A204.1 (cell line): Measurements from ENCODE around the gene TFF2.

Experiments used
- FAIRE-seq: peaks from 2 replicates; lab custom pipeline; 2012; peaks lifted over from hg19 to GRCh38; lab: Jason Lieb, UNC

TFF2 gene, protein sequence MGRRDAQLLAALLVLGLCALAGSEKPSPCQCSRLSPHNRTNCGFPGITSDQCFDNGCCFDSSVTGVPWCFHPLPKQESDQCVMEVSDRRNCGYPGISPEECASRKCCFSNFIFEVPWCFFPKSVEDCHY

DNA sequence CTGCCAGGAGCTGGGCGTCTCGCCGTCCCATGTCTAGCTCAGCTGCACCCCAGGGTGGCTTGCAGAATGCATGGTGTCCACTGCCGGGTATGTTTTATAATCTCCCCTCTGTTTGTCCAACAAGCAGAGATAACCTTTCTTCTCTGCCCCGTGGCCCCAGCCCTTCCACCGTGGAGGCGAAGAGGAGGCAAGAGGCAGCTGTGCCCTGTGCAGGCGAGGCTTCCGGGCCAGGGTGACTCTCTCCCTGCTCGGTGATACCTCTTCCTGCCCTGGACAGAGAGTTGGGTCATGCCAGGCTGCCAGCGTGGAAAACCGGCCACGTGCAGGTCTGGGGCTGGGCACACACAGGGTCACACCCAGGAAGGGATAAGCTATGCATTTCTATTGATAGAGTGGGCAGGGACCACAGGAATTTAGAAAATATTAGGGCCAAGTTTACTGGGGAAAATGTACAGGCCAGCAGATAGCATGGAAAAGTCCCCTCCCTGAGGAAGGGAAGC is at the start of gene TFF2:
TSS of gene TFF2 (minus strand) at position 68 of the 500 bp plus-strand sequence. CDS start at position 31, 37 bp downstream.
- no peak for FAIRE-seq

DNA sequence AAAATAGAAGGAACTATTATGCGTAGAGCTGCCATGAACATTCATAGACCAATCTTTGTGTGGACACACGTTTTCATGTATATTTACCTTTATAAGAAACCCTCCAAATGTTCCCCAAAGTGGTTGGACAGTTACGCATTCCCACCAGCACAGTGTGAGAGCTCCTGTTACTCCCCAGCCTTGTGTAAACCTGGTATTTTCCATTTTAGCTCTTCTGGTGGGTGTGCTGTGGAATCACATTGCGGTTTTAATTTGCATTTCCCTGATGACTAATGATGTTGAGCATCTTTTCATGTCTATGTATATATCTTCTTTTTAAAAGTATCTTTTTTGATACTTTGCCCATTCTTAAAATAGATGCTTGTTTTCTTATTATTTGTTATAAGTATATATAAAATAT is 49.7 kb upstream of the TFF2 start:
- no peak for FAIRE-seq

GRCh38 chr21:42398436-42399028 is 47.7 kb upstream of the TFF2 start:
- no peak for FAIRE-seq

DNA sequence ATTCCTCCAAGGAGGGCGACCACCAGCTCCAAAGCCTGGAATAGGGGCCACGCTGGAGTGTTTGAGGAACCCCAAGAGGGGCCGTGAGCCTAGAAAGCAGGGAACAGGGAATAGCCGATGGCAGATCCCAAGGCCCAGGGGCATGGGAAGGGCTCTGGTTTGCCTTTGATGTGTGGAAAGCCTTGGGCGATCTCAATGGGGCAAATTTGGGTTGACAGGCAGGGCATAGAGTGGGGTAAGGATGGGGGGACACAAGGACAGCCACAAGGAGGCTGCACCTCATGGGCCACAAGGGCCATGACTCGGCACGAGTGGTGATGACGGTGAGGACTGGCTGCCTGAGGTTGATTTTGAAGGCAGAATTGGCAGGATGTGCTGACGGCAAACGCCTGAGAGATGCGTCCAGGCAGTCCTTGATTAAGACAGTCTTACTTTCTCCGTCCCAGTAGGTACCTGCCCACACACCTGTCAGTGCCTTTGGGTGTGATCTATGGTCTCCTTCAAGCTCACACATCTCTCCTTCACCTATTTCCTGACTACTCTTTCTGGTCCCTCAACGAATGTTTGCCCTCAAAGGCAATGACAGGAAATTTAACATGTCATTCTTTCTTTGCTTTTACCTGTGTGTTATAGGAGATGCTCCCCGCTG is 47.1 kb upstream of the TFF2 start:
- FAIRE-seq: no peak

- no peak for FAIRE-seq
Measured at GRCh38 chr21:42396799-42397745, 46.3 kb upstream of the TFF2 start.

- FAIRE-seq: no peak
Measured at GRCh38 chr21:42395905-42396651, 45.3 kb upstream of the TFF2 start, which contains the start of gene TMPRSS3. Gene TMPRSS3 (minus strand): TSS chr21:42396052. CDS start chr21:42395417, 635 bp downstream.

DNA sequence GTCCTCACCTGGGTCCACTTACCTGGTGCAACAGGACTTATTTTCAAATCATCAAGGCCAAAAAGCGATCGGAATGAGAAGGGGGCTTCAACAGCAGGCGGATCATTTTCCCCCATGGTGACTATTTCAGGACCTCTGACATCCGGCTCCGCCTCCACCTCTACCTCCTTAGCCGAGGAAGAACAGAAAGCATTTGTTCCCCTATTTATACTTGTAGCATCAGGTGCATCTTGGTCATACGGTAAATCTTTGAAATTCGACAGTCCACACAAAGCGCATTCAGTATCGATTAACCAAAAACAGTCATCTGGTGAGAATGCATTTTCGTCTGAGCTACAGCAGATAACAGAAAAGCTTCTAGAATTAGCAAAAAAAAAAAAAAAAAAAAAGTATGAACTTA is 44.5 kb upstream of the TFF2 start:
- no peak for FAIRE-seq

DNA sequence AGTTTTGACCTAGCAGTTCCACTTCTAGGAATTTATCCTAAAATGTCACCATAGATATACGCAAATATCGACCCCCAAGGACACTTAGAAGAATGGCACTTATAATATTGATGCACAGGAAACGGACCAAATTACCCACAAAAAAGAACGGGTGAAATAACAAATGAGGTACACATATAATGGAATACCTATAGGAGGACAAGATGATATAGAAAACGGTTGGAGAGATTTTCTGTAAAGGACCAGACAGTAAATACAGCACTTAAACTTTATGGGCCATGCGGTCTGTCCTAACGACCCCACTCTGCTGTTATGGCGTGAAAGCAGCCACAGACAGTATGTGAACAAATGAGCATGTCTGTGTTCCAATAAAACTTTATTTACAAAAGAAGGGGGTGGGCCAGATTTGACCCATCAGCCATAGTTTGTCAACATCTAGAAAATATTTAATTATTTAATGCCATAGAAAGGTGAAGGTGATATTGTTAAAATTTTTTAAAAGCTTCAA is 42.7 kb upstream of the TFF2 start:
- no peak for FAIRE-seq

GRCh38 chr21:42392731-42393442 is 42.1 kb upstream of the TFF2 start:
- no peak for FAIRE-seq

DNA sequence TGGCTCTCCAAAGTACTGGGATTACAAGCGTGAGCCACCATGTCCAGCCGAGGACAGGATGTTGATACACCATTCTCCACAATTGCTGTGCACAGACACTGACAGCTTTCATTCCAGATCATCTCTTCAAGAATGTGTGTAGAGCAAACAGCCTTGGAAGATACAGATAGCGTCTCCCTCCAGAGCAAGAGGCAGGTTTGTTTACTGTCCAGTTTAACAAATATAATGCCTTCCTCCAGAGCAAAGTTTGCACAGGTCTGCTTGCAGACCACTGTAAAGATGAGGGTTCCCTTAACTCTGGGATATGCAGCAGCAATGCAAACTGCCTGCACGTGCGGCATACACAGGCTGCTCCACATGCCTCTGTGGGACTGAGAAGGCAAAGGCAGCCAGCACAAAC is 40.5 kb upstream of the TFF2 start:
- FAIRE-seq: no peak

DNA sequence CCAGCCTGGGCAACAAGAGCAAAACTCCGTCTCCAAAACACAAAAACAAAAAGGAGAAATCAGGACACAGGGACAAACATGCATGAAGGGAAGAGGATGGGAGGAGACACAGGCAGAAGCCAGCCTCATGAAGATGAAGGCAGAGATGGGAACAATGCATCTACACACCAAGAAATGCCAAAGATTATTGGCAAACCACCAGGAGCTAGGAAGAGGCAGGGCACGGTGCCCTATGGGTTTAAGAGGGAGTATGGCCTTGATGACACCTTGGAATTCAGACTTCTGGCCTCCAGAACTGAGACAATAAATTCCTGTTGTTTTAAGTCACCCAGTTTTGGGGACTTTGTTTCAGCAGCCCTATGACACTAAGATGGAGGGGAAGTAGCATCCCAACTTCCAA is 39.9 kb upstream of the TFF2 start:
- FAIRE-seq: no peak

DNA sequence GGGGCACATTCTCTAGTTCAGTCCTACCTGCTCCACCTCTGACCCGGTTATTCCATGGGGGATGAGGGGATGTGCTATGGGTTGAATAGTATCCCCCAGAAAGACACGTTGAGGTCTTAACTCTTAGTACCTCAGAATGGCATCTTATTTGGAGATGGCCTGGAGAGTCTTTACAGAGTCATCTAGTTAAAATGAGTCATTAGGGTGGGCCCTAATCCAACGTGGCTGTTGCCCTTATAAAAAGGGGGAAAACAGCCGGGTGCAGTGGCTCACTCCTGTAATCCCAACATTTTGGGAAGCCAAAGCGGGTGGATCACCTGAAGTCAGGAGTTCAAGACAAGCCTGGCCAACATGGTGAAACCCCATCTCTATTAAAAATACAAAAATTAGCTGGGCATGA is 39.4 kb upstream of the TFF2 start:
- FAIRE-seq: no peak

- no peak for FAIRE-seq
Measured at GRCh38 chr21:42389449-42389835, 38.6 kb upstream of the TFF2 start.

DNA sequence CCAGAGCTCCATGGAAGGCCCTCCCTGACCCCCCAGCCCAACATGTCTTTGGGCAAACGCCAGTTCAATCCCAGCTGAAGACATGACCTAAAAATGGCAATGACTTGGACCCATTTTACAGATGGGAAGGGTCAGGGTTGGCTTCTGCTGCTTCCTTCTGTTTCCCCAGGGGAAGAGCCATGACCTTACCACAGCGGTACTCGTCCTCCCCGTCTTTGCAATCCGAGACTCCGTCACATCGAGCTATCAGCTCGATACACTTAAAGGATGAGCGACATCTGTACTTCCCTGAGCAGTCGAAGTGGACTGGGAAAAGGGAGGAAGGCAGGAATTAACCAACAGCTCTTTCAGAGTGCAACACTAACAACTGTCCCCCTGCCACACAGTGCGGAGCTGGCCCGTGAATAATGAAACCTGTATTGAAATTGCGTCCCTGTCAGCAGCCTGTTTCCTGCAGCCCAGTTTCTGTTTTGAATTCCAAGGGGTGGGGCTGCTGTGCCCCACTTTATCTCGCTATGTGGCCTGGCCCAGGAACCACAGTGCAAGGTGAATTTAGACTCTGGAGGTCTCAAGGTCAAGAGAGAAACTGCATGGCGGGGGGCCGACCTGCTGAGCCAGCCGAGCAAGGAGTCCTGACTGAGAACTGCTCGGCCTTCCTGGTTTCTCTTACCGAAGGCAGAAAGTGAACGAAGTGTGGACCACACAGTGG is 38.1 kb upstream of the TFF2 start:
- FAIRE-seq: no peak

- FAIRE-seq: no peak
Measured at GRCh38 chr21:42387843-42388340, 37.1 kb upstream of the TFF2 start.

DNA sequence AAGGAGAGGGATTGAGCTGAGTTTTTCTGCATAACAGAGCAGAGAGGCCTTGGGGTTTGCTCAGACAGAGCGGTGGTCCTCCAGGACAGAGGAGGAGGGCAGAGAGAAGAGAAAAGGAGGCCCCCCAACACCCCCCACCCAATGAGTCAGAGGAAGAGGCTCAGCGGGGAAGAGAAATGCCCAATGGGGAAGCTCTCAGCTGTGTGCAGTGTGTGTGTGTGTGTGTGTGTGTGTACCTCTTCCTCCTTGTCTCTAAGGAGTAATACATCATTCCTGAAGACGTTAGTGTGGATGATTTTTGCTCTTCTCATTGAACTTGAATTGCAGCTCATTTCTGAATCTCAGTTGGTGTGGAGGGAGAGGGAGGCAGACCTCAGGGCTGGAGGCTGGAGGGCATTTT is 36.4 kb upstream of the TFF2 start:
- no peak for FAIRE-seq

- no peak for FAIRE-seq
Measured at GRCh38 chr21:42386034-42386591, 35.3 kb upstream of the TFF2 start.

DNA sequence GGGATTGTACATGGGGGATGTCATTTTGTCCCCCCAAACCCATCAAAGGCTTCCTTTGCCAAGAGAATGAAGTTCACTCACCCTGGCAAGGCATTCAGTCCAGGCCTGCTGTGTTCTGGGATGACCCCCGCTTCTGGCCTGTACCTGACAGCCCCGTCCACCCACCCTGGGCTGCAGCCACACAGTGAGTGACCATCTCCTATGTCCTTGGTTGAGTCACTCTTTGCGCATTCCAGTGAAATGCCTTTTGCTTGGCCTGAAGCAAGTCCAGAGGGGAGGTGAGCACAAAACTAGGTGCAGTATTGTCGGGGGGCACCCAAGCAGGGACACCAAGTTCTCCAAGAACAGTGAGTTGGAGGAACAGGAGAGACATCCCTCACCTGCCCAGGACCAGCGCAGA is 34.8 kb upstream of the TFF2 start:
- no peak for FAIRE-seq

DNA sequence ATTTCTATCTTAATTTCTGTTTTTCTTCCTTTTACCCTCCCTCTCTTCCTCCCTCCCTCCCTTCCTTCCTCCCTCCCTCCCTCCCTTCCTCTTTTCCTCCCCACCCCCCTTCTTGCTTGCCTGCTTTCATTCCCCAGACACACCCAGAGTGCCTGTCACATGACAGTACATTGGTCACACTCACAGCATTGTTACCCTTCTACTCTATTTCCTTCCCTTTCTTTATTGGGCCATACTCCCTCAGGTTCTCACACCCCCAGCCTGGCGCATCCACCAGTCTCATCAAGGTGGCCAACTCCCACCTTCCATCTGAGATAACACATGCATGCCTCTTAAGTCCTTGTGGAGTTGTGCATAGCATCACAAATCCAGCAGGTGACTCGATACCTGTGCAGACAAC is 34.2 kb upstream of the TFF2 start:
- no peak for FAIRE-seq
